ENCODE results near the gene LGALS1.
A peak's percentile ranks its signal among the peaks of the same experiment; 100 is the strongest.

DNA sequence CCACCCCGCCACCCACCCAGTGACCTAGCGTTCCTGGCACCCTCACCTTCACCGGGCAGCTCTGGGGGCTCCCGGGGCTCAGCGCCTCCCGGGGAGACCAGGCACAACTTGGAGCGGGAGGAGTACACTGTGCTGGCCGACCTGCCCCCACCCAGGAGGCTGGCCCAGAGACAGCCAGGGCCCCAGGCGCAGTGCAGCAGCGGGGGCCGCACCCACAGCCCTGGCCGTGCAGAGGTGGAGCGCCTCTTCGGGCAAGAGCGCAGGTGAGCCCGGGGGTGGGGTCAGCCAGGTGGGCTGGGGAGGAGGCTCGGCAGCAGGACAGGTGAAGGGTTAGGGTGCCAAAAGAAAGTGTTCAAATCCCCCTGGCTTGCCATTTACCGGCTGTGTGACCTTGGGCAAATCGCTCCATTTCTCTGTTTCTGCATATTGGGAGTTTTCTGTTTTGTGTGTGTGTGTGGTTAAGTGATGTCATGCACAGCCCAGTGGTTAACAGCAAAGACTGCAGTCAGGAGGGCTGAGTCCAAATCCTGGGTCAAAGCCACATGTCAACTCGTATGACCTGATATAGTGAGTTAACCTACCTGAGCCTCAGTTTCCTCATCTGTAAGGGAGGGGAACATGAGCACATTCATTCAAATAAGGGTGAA, 50.9 kb downstream of the LGALS1 start:
- TF ChIP-seq, protein P1, sequence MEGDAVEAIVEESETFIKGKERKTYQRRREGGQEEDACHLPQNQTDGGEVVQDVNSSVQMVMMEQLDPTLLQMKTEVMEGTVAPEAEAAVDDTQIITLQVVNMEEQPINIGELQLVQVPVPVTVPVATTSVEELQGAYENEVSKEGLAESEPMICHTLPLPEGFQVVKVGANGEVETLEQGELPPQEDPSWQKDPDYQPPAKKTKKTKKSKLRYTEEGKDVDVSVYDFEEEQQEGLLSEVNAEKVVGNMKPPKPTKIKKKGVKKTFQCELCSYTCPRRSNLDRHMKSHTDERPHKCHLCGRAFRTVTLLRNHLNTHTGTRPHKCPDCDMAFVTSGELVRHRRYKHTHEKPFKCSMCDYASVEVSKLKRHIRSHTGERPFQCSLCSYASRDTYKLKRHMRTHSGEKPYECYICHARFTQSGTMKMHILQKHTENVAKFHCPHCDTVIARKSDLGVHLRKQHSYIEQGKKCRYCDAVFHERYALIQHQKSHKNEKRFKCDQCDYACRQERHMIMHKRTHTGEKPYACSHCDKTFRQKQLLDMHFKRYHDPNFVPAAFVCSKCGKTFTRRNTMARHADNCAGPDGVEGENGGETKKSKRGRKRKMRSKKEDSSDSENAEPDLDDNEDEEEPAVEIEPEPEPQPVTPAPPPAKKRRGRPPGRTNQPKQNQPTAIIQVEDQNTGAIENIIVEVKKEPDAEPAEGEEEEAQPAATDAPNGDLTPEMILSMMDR (IDR thresholded peaks at IDR 0.05): peak; percentile 24 to 35 (median 27)
- no peak for TF ChIP-seq POLR2A (IDR thresholded peaks at IDR 0.05)

Data from right lobe of liver (tissue), 4 donors.